ENCODE data around the gene PPP1R1C. TPM values are rescaled to one million over a fixed set of nuclear protein-coding genes. Genes with fewer than 3 reads are reported as not detected.

PPP1R1C gene
- total RNA-seq, 1 donor from 2014 or later, result not detected

DNA sequence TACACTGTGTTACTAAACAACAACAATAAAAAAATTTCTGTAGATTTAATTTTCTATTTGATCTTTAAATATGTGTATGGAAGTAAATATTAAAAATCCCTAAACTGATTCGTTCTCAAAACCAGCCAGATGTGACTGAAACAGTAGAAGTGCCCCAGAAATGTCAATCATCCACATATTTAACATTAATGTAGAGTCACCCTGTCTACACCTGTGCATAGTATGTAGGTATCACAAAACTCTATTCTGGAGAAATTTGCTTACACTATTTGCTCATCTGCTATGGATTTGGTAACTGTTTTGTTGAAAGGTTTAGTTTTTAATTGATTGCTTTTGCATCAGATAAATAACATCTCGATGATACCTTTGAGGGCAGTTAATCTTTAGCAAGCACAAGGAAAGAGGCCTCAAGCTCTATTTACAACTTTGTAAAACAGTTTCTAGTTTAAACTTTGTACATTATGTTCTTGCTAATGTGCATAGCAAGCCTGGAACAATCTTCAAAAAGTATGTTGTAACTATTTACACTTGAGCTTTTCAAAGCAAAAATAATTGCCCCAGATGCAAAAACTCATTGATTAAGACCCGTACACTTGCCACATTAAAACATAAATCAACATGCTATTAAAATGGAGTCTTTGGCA is 76.8 kb downstream of the PPP1R1C start:
- DNase-seq (ENCODE audit: low read depth in 2 of 2), result no peak

DNA sequence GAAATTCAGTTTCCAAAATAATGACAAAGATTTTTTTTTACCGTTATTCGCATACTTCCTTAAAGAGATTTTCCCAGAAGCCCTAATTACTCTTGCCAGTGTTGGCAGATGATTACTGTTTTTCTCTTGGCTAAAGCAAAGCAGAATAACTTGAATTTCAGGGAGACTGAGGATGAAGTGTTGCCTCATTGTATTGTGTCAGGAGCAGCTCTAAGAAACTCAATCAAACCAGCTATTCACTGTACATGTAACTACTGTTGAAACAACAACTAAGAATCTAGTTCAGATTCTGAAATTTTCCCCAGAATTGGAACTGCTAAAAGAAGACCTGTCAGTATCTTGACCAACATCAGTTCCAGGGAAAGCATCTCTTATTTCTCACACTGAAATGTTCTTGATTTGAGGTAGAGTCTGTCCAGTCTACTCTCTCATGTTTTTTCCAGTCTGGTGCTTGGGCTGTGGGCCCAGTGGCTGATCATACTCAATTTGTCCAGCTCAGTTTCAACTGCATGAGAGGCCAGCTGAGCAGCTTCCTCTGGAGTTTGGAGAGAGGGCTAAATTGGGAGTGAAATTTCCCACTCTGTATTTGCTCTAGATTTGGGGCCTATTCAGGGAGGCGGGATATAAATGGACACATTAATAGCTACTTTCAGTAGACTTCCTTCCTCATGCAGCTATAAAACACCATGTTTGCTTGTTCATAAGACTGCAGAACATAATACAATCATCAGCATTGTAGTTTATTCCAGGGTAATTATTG is 78.5 kb downstream of the PPP1R1C start:
- DNase-seq (ENCODE audit: low read depth in 2 of 2), result no peak

DNA sequence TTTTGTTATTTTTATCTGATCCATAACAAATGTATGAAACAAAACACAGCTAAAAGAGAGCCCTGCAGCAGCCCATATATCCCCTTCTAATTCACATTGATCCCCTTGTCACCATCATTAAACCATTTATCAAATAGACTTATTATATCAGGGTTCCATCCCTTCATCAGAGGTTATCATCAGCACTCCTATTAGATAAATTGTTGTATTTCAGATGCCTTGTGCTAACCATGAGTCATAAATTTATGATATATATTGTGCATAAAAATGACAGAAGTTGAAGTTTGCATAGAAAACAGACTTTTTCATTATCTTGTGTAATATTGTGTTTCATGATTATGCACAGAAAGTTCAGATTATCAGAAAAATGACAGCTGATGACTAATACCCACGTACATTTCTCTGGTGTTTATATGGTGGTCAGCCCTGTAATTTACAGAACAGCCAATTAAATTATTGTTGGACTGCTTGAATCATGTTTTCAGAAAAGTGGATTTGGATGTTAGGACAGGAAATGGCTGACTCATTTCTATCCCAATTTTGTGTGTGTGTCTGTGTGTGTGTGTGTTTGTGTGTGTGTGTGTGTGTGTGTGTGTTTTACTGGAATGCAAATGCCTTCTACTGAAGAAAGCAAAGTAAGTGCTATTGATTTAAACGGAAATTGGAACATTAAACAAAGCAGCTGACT is 80.9 kb downstream of the PPP1R1C start:
- peak; percentile 72 to 93 for DNase-seq (ENCODE audit: low read depth in 2 of 2)

DNA sequence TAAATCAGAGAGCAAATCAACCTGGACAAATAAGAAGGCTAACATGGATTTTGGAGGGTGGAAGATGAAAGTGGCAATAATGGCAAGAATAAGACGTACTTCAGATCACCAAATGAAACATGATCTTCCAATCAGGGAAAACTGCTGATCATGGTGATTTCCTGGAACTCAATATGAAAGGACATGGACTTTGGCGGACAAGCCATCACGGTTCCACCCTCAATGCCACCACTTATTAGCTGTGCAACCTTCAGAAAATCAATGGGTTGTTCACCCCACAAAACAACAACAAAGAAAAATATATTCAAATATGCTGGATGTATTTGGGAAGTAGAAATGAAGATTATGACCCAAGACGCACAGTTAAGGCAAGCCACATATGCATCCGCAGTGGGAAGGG is 81.7 kb downstream of the PPP1R1C start:
- no peak for DNase-seq (ENCODE audit: low read depth in 2 of 2)

DNA sequence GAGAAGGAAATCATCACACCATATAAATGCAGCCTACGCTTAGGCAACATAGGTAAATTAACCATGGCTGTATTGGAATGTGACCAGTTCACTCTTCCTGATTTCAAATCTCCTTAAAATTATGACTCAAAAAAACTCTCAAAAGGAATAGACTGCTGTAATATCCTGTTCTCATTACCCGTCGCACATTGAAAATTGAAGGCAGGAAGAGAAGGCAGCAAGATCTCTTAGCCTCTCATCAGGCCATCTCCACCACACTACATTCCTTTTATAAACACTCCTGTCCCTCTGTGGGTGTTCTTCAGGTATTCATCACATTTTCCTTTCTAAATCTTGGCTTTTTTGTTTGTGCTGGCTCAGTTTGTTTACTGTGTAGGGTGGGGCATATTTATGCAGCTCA is 83.2 kb downstream of the PPP1R1C start:
- peak in 1 of 2 donors; percentile 61 for DNase-seq (ENCODE audit: low read depth in 2 of 2)

DNA sequence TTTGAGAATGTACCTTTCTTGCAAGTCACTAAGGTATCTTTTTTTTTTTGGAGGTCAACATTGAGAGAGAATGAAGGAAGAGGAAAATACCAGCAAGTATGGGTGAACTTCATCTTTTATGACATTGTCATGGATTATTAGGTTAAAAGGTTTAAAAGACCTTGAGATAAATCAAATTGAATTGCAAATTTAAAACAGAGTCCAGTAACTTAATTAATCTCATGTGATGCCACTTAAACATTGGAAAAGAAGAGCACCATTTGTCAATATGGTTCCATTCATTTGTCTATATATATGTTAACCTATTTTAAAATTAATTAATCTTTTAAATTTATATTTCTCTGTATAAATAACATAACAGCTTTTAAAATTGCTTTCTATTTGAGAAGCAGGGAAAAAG is 83.8 kb downstream of the PPP1R1C start:
- no peak for DNase-seq (ENCODE audit: low read depth in 2 of 2)

DNA sequence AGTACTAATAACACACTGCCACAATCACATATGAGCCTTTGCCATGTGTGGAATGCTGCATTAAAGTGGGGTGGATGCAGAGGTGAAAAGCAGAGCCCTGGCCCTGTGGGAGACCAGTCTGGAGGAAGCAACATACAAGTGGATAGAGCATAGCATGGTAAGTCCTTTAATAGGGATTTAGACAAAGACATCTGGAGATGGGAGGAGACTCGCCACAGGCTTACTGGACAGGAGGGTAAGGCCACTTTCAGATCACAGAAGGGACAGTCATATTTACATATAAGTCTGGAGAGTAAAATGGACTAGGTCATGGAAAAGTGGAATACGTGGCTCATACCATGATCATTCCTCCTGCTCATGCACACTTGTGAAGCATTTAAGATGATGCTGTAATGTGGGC is 84.3 kb downstream of the PPP1R1C start:
- no peak for DNase-seq (ENCODE audit: low read depth in 2 of 2)

DNA sequence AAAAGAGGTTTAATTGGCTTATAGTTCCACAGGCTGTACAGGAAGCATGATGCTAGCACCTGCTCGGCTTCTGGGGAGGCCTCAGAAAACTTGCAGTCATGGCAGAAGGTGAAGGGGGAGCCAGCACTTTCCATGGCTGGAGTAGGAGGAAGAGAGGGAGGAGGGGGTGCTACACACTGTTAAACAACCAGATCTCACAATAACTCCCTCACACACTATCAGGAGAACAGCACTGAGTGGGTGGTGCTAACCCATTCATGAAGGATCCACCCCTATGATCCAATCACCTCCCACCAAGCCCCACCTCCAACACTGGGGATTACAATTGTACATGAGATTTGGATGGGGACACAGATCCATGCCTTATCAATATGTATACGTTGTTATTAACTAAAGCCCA is 85.1 kb downstream of the PPP1R1C start:
- DNase-seq (ENCODE audit: low read depth in 2 of 2), result no peak

DNA sequence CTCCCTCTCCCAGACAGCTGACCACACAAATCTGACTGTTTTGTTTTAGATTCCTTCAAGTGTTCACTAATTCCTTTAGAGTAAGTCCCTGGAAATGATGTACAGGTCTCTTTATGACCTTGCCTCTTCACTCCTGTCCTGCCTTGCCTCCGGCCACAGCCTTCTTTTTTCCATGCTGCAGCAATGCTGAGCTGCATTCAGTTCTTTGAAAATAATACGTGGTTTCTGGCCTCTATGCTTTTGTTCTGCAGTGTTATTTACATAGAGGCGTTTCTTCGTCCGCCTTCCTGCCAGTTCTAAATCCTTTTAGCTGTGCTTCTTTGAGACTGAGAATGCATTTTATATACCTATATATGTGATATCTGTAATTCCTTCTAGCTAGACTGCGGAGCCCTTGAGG is 87.2 kb downstream of the PPP1R1C start:
- DNase-seq (ENCODE audit: low read depth in 2 of 2), result no peak

DNA sequence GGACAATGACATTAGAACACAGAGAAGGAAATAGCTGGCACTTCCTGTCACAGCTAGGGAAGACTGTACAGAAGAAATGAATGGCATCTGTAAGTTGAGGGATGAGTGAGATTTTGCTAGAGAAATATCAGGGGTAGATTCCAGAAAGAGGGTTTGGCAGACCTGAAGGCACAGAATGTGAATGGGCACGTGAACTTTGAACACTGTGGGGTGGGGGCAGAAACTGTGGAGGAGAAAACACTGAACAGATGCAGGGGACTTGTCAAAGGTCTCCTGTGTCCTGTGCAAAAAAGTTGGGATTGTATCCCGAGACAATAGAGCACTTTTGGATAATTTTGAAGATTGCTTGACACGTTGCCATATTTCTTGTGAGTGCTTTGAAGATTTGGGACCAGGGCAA is 88.0 kb downstream of the PPP1R1C start:
- no peak for DNase-seq (ENCODE audit: low read depth in 2 of 2)

DNA sequence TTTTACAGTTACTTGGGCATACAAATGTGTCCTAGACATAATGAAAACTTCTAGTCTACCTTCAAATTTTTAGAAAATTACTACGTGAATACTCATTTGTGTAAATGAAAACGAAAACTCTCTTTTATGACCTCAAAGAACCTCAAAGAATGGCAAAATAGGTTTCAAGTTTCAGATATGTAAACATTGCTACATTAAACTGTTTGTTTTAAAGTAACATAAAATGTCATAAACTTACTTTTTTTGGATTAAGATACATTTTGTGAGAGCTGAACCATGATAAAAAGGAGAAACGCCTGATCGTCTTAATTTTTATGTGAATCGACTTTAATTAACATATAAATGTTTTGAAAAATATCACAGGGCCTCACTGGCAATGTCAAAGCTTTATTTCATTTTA is 91.4 kb downstream of the PPP1R1C start:
- DNase-seq (ENCODE audit: low read depth in 2 of 2), result no peak

DNA sequence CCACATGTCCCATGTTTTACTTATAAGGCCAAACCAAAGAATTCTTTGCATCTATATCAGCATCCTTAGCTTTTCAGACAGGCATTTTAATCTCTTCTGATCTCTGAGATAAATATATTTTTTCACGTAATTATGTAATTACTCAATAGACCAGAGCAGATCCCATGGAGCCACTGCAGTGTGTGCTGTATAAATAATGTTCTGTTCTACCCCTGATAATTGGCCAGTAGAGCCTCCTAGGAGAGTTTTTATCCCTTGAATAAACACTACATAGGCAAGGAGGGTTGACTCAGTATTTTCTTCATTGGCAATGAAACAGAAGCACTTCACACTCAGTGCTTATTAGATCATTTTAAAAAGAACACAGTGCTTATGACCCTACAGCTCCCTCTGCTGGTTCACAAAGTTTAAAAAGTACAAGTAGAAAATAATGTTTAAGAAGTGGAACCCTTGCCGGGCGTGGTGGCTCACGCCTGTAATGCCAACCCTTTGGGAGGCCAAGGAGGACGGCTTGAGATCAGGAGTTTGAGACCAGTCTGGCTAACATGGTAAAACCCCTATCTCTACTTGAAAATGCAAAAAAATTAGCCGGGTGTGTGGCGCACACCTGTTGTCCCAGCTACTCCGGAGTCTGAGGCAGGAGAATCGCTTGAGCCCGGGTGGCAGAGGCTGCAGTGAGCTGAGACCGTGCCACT is 91.9 kb downstream of the PPP1R1C start:
- peak; percentile 81 to 85 for DNase-seq (ENCODE audit: low read depth in 2 of 2)

DNA sequence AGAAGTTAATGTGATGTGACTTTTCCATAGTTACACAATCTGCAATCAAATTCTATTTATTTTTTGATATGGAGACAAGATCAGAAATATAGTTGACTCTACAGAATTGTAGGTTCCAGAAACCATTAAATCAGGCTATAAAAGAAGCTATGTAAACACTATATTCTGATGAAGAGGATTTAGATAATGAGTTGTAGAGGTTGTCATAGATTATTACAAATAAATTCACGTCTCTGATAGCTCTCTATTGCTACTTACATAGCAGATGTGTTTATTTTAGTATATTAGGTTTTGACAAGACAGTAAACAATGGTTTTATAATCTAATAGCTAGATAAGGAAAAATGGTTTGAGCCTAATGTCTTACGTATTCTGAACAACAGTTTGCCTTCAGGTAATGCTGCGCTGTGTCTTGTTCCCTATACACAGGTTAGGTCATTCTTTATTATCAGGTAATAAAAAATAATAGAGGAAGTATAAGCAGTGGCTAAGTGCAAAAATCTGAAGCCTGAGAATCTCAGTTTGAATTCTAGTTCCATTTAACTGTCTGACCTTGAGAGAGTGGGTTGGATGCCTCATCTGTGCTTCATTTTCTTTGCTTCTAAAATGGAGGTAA is 93.4 kb downstream of the PPP1R1C start:
- no peak for DNase-seq (ENCODE audit: low read depth in 2 of 2)

DNA sequence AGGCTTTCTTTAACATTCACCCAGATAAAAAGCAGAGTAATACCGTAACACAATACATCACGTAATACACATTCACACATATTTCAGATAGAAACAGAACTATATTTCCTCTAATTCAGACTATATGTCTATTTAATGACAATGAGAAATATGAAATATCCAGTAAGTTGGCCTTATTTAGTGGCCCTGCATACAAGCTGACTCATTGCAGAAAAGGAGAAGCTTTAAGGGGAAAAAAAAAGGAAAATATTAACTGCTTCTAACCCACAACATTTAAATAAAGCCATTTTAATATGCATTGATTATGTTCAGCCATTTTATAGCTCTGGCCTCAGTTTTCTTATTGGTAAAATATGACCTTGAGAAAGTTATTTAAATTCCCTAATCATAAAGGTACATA is 94.8 kb downstream of the PPP1R1C start:
- no peak for DNase-seq (ENCODE audit: low read depth in 2 of 2)

DNA sequence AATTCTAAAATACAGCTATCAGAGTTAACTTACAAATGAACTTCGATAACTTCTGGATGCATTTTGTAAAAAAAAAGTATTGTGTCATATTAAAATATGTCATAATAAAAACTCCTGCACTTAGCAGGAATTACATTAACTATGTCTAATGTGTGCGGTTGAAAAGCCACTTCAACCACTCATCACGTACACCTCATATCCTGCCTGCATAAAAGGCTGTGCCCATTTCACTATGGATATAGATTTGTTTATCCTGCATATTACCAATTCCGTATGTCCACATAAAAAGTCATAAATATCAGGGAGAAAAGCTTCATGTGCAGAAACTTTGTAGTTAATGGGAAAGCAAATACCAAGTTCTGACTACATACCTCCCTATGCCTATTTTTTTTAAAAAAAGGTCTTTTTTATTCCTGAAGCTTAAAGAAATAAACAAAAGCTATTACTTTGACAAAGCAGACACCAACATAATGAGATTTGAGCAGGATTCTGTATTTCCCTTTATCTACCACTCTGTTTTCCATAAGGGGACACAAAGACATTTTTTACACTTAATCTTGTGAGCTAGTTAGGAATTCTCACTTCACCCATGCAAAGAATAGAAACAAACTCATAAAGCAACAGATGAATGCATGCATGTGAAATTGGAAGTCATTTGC is 96.1 kb downstream of the PPP1R1C start:
- DNase-seq (ENCODE audit: low read depth in 2 of 2), result no peak

DNA sequence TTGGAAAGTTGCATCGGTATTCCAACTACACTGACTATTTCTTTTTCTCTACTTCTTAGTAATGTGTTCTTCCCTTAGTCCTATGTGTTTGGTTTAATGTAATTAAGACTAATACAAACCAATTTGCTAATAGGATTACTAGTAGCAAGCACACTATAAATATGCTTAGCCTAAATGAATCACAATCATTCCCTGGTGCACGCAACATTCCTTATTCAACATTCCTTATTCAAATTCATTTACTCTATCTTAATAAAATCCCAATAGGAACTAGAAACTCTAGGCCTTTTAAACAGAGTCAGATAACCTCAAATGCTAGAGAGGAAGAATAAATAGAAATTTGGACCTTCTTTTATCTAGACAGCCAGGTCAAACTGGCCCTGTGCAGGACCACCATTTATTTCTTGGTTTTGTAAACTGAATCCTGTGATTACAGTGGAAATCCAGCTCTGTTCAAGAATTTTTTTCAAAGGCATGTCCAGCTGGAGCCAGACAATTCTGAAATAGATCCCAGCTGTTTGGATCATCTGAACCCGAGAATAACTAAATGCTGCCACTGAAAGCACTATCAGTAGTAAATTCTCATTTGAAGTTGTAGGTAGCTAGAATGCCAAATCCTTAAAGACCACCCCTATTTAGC is 103.1 kb downstream of the PPP1R1C start:
- DNase-seq (ENCODE audit: low read depth in 2 of 2), result no peak

DNA sequence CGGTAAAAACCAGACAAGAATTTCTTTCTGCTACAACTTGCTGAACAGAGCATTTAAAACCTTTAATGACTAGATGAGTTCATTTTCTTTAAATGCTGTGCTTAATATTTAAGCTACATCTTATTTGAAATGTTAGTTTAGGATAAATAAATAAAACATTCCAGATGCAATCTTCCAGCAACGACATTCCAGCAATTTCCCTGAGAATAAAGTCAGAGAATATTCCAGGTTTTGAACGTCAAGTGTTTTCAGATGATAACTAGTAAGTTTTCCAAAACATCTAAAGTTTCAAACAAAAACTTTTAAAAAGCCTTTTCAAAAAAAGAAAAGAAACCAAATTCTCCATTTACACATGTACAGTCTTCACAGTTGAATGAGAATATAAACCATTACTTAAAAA is 104.8 kb downstream of the PPP1R1C start:
- DNase-seq (ENCODE audit: low read depth in 2 of 2), result no peak

DNA sequence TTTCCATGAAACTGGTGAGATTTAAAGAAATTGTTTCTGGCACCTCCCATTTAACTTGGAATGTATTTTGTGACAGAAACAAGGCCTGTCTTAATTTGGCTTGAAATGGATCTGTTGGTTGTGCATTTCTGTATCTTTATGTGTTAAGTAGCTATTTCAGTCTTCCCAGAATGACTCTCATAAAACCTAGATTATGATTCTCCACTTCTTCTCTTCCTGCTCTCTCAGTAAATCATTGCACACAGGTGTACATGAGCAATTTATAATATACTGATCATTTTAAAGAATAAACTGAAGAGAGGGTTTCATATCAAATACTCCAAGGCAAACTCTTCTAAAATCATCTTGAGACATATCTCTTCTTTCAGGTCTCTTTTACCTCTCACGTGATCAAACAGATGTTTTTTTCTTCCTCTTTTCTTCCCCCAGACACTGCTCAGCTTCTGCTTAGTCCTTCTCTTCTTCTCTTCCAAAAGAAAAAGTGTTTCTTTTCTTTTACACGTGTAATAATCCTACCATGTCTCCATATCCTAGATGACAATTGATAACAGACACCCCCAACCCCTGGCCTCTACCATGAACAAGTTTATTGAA is 112.0 kb downstream of the PPP1R1C start:
- no peak for DNase-seq (ENCODE audit: low read depth in 2 of 2)

DNA sequence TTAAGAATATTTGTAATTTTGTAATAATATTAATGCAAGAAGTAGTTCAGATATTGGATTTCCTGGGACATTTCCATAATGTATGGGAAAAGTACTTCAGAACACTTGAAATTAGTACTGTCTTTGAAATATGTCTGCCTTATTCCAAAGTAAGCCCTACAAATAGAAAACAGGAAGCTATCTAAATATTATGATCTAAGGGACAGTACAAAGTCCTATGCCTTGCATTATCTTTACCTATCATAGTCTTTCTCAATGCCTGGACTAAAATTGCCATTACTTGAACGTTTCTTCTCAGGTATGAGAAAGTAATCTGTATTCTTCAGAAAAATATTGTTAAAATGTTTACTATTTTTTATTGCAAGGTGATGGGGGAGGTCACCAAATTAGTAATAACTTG is 113.0 kb downstream of the PPP1R1C start:
- DNase-seq (ENCODE audit: low read depth in 2 of 2), result no peak

DNA sequence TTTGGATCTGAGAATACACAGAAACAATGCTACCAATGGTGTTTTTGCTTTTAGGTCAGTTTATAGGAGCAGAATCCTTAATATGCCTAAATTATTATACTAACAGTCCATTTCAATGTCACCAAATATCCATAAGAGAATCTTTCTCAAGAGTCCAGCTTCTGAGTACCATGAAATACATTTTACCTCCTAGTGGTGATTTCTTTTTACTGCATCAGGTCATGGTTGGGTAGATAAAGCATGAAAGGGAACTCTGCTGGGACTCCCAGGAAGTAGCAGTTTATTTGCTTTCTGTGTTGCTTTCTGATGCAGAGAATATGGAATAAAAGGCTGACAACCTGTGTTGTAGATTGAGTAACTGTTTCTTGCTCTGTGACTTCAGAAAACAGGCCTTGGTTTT is 115.6 kb downstream of the PPP1R1C start:
- DNase-seq (ENCODE audit: low read depth in 2 of 2), result no peak
